Tongue (tissue), 3 donors: ENCODE results near the gene R3HDM4. TPM values are rescaled to one million over a fixed set of nuclear protein-coding genes. Genes with fewer than 3 reads are reported as not detected.
A peak's percentile ranks its signal among the peaks of the same experiment; 100 is the strongest.
"Not testable (repeated sequence)": the region's sequence is repeated elsewhere in the genome, so short reads cannot be mapped to it uniquely, and the experiment has no call there.

Source experiments
- DNase-seq: peaks from one replicate; pipeline ENCODE4 v3.0.0-alpha.2; 2015
- small RNA-seq: library from RNA; depleted of rRNA; stranded (forward); fragments of <200 nt; gene quantifications from one replicate; pipeline ENCODE3, GENCODE V24; 2014; ENCODE audit warnings: low replicate concordance
- total RNA-seq: library from RNA; depleted of rRNA; stranded (reverse); fragments of >200 nt; gene quantifications from one replicate; pipeline ENCODE4 v1.2.3, GENCODE V29; 2014

Gene R3HDM4
- total RNA-seq, 1 donor from 2014 or later: 23.2 TPM

GRCh38 chr19:854549-854948 lies 58.5 kb downstream of the R3HDM4 start:
- DNase-seq: no peak

GRCh38 chr19:853614-854220 lies 59.3 kb downstream of the R3HDM4 start:
- not testable (repeated sequence) for DNase-seq

GRCh38 chr19:853014-853585 lies 59.9 kb downstream of the R3HDM4 start:
- DNase-seq: no peak

DNA sequence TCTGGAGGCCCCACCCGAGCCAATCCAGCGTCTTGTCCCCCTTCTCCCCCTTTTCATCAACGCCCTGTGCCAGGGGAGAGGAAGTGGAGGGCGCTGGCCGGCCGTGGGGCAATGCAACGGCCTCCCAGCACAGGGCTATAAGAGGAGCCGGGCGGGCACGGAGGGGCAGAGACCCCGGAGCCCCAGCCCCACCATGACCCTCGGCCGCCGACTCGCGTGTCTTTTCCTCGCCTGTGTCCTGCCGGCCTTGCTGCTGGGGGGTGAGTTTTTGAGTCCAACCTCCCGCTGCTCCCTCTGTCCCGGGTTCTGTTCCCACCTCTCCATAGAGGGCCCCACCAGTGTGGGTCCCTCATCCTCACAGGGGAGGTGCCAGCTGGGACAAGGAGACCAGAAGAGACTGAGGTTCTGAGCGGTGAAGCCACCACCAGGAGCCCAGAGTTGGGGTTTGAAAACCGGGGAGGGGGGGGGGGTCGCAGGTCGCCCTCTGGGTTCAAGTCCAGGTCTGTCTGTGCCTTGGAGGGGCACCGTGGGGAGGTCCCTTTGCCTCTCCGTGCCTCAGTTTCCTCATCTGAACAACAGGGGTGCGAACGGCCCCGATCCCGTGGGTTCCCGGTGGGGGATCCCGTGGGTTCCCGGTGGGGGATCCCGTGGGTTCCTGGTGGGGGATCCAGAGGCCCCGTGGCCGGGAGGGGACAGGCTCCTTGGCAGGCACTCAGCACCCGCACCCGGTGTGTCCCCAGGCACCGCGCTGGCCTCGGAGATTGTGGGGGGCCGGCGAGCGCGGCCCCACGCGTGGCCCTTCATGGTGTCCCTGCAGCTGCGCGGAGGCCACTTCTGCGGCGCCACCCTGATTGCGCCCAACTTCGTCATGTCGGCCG lies 60.6 kb downstream of the R3HDM4 start, which contains the start of gene ELANE:
Gene ELANE, plus strand, starts transcription at position 168 of the 878 bp plus-strand sequence. Its CDS starts 26 bp downstream, at position 194.
- no peak for DNase-seq

- no peak for DNase-seq
Observed at GRCh38 chr19:850979-851335, 62.1 kb downstream of the R3HDM4 start.

GRCh38 chr19:850221-850978 lies 62.6 kb downstream of the R3HDM4 start:
- peak; percentile 87 for DNase-seq

- not testable (repeated sequence) for DNase-seq
Observed at GRCh38 chr19:849195-849594, 63.8 kb downstream of the R3HDM4 start.

- no peak for DNase-seq
Observed at GRCh38 chr19:848386-848921, 64.6 kb downstream of the R3HDM4 start.

Small RNAs within 50 kb of the gene (small RNA-seq; reads per million reads assigned to genes)
- gene RNU6-9: 0.13 reads per million

Other genes starting within 250 kb of the R3HDM4 start
- 47.8 TPM for gene FSTL3, start 236.8 kb downstream of the R3HDM4 start, total RNA-seq
- 0.82 TPM for gene PRSS57, start 217.8 kb downstream of the R3HDM4 start, total RNA-seq
- 52.9 TPM for gene PALM, start 204.3 kb downstream of the R3HDM4 start, total RNA-seq
- 2.9 TPM for gene MISP, start 162.1 kb downstream of the R3HDM4 start, total RNA-seq
- gene PTBP1, start 115.8 kb downstream of the R3HDM4 start, total RNA-seq: 90.6 TPM
- 0.31 TPM for gene PLPPR3, start 91.3 kb downstream of the R3HDM4 start, total RNA-seq
- gene AZU1, start 85.4 kb downstream of the R3HDM4 start, total RNA-seq: 2.5 TPM
- 3.3 TPM for gene PRTN3, start 72.2 kb downstream of the R3HDM4 start, total RNA-seq
- 3.5 TPM for gene ELANE, start 60.9 kb downstream of the R3HDM4 start, total RNA-seq
- 5.8 TPM for gene CFD, start 53.6 kb downstream of the R3HDM4 start, total RNA-seq
- gene MED16, start 20.0 kb downstream of the R3HDM4 start, total RNA-seq: 34.4 TPM
- not detected for gene RNU6-9, start 19.7 kb downstream of the R3HDM4 start, total RNA-seq
- not detected for gene KISS1R, start 4.1 kb upstream of the R3HDM4 start, total RNA-seq
- 5.2 TPM for gene ARID3A, start 12.8 kb upstream of the R3HDM4 start, total RNA-seq
- gene WDR18, start 71.1 kb upstream of the R3HDM4 start, total RNA-seq: 44.0 TPM
- gene GRIN3B, start 87.2 kb upstream of the R3HDM4 start, total RNA-seq: not detected
- 72.1 TPM for gene TMEM259, start 107.9 kb upstream of the R3HDM4 start, total RNA-seq
- not detected for gene RNU6-2, start 108.3 kb upstream of the R3HDM4 start, total RNA-seq
- 42.3 TPM for gene CNN2, start 113.4 kb upstream of the R3HDM4 start, total RNA-seq
- 22.1 TPM for gene ABCA7, start 126.9 kb upstream of the R3HDM4 start, total RNA-seq
- 16.8 TPM for gene ARHGAP45, start 153.9 kb upstream of the R3HDM4 start, total RNA-seq
- 73.4 TPM for gene POLR2E, start 182.2 kb upstream of the R3HDM4 start, total RNA-seq
- gene GPX4, start 190.8 kb upstream of the R3HDM4 start, total RNA-seq: 115 TPM